OCI-LY3 (cell line): ENCODE measurements around the gene ZCCHC14.
"Not testable (repeated sequence)": the region's sequence is repeated elsewhere in the genome, so short reads cannot be mapped to it uniquely, and the experiment has no call there.

Source experiments
- H2AFZ ChIP-seq: fragments of 200-600, 300-600 bp; shearing (Covaris generic); 2 replicates; pipeline ENCODE4 v1.6.0; 2014; ENCODE audit warnings: antibody characterized with exemption, low read depth, low read length
- H3K27ac ChIP-seq: fragments of 200-600, 300-600 bp; sonication (generic); 2 replicates; pipeline ENCODE4 v1.5.1; 2014; ENCODE audit warnings: mild to moderate bottlenecking, low read length, moderate library complexity, mixed read lengths
- H3K27me3 ChIP-seq: fragments of 200-600, 300-600 bp; sonication (generic); 2 replicates; pipeline ENCODE4 v1.6.1; 2014; ENCODE audit warnings: low read depth, low read length, mixed read lengths
- H3K36me3 ChIP-seq: fragments of 200-600, 300-600 bp; sonication (generic); replicated peaks from 2 replicates; pipeline ENCODE3; 2014; ENCODE audit warnings: low read depth, low read length, mixed read lengths
- H3K4me1 ChIP-seq: fragments of 300-600, 200-600 bp; sonication (generic); 2 replicates; pipeline ENCODE4 v1.6.1; 2014; ENCODE audit warnings: low read length, mixed read lengths
- H3K4me2 ChIP-seq: fragments of 200-600, 300-600 bp; sonication (generic); 2 replicates; pipeline ENCODE4 v1.6.1; 2014; ENCODE audit warnings: low read length, mixed read lengths
- H3K4me3 ChIP-seq: fragments of 300-600, 200-600 bp; sonication (generic); 2 replicates; pipeline ENCODE4 v1.5.1; 2014; ENCODE audit warnings: antibody characterized with exemption, mild to moderate bottlenecking, low read length, moderate library complexity
- H3K79me2 ChIP-seq: fragments of 300-600, 200-600 bp; shearing (Covaris generic); 2 replicates; pipeline ENCODE4 v1.6.1; 2014; ENCODE audit warnings: mild to moderate bottlenecking, low read length, mixed read lengths
- H3K9ac ChIP-seq: fragments of 300-600, 200-600 bp; shearing (Covaris generic); 2 replicates; pipeline ENCODE4 v1.6.0; 2014; ENCODE audit warnings: mild to moderate bottlenecking, low read length, moderate library complexity
- H3K9me3 ChIP-seq: fragments of 200-600, 300-600 bp; shearing (Covaris generic); 2 replicates; pipeline ENCODE4 v1.6.1; 2014; ENCODE audit warnings: low read length, mixed read lengths; ENCODE audit not compliant: insufficient read depth
- H4K20me1 ChIP-seq: fragments of 200-600, 300-600 bp; sonication (generic); 2 replicates; pipeline ENCODE4 v1.6.1; 2016; ENCODE audit warnings: low read length, mixed read lengths; ENCODE audit not compliant: insufficient read depth
- EZH2phosphoT487 ChIP-seq: fragments of 200-600 bp; shearing (Covaris generic); IDR thresholded peaks from 2 replicates; pipeline ENCODE4 v1.6.1; 2018; ENCODE audit warnings: antibody characterized with exemption, mixed run types, low read depth
- TF ChIP-seq, protein P1 (sequence below): fragments of 200-600, 300-600 bp; sonication (generic); IDR thresholded peaks from 2 replicates; pipeline ENCODE4 v1.5.1; 2014; ENCODE audit warnings: antibody characterized with exemption, low read length, low read depth

Gene ZCCHC14

GRCh38 chr16:87507351-87508069, 14.7 kb upstream of the ZCCHC14 start:
- Histone ChIP-seq H3K27me3 (peaks cover 29% of the 10 kb centered on the region), H4K20me1 (no peaks in the 10 kb centered on the region), H3K36me3 (no peaks in the 10 kb centered on the region), H3K9me3 (no peaks in the 10 kb centered on the region), H3K9ac (no peak overlapping the region), H3K4me1 (peaks cover 16% of the 10 kb centered on the region), H3K27ac (no peak overlapping the region), H2AFZ (no peak overlapping the region), H3K4me2 (no peak overlapping the region), H3K79me2 (no peaks in the 10 kb centered on the region), H3K4me3 (no peak overlapping the region)
- TF ChIP-seq, protein P1, sequence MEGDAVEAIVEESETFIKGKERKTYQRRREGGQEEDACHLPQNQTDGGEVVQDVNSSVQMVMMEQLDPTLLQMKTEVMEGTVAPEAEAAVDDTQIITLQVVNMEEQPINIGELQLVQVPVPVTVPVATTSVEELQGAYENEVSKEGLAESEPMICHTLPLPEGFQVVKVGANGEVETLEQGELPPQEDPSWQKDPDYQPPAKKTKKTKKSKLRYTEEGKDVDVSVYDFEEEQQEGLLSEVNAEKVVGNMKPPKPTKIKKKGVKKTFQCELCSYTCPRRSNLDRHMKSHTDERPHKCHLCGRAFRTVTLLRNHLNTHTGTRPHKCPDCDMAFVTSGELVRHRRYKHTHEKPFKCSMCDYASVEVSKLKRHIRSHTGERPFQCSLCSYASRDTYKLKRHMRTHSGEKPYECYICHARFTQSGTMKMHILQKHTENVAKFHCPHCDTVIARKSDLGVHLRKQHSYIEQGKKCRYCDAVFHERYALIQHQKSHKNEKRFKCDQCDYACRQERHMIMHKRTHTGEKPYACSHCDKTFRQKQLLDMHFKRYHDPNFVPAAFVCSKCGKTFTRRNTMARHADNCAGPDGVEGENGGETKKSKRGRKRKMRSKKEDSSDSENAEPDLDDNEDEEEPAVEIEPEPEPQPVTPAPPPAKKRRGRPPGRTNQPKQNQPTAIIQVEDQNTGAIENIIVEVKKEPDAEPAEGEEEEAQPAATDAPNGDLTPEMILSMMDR = no peak
- no peak for TF ChIP-seq EZH2phosphoT487

- Histone ChIP-seq H4K20me1 (no peaks in the 10 kb centered on the region), H3K9me3 (no peaks in the 10 kb centered on the region), H3K27me3 (peaks cover 29% of the 10 kb centered on the region), H3K4me1 (peaks cover 25% of the 10 kb centered on the region), H3K36me3 (no peaks in the 10 kb centered on the region), H3K4me2 (no peak overlapping the region), H3K27ac (no peak overlapping the region), H3K4me3 (no peak overlapping the region), H2AFZ (no peak overlapping the region), H3K9ac (no peak overlapping the region), H3K79me2 (no peaks in the 10 kb centered on the region)
- TF ChIP-seq EZH2phosphoT487 = no peak
These were observed 13.9 kb upstream of the ZCCHC14 start for GRCh38 chr16:87506423-87507350.

DNA sequence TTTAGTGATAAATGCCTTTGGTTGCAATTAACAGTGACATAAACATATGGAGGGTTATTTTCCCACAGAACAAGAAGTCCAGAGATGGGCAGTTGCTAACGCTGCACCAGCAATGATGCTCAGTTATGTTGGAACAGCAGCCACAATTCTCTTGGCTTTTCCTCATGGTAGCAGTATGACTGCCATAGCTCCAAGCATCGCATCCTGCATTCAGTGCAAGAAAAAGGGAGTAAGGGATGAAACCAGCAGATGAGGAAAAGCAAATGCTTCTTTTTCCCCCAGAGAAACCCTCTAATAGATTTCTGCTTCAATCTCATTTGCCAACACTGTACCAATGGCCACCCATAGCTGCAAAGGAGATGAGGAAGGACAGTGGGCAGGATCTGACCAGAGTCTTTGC, 13.0 kb upstream of the ZCCHC14 start:
- Histone ChIP-seq H3K79me2 (no peaks in the 10 kb centered on the region), H3K9ac (no peak overlapping the region), H3K9me3 (no peaks in the 10 kb centered on the region), H3K4me1 (peaks cover 33% of the 10 kb centered on the region), H3K27ac (no peak overlapping the region), H4K20me1 (no peaks in the 10 kb centered on the region), H3K27me3 (peaks cover 27% of the 10 kb centered on the region), H3K4me3 (no peak overlapping the region), H2AFZ (no peak overlapping the region), H3K36me3 (no peaks in the 10 kb centered on the region), H3K4me2 (no peak overlapping the region)
- TF ChIP-seq, protein P1 = no peak
- TF ChIP-seq EZH2phosphoT487 = no peak

- not testable (repeated sequence) for H3K27ac ChIP-seq, H3K36me3 ChIP-seq, H4K20me1 ChIP-seq, H2AFZ ChIP-seq, H3K9me3 ChIP-seq, H3K79me2 ChIP-seq
- Histone ChIP-seq H3K27me3 (peaks cover 44% of the 10 kb centered on the region), H3K4me2 (peak overlapping the region; percentile 71), H3K9ac (peak overlapping the region; percentile 27; the same call in 1 of the 2 replicates), H3K4me1 (peaks cover 47% of the 10 kb centered on the region), H3K4me3 (peak overlapping the region; percentile 48)
These were observed 10.6 kb upstream of the ZCCHC14 start for GRCh38 chr16:87503232-87503937.
